HAP-1 (cell line): ENCODE results near the gene WDR41.
"Not testable (repeated sequence)": the region's sequence is repeated elsewhere in the genome, so short reads cannot be mapped to it uniquely, and the experiment has no call there.

Experiments
- DNase-seq, 2 experiments: peaks; one replicate each; pipeline ENCODE4 v3.0.0-alpha.2; 2016 to 2020; ENCODE audit warnings: low spot score in 2 of 2
- H3K27me3 ChIP-seq: fragments of 250-450 bp; sonication (Bioruptor Pico); 2 replicates; pipeline ENCODE4 v1.5.1; 2020; ENCODE audit warnings: low read depth, mild to moderate bottlenecking, moderate library complexity
- H3K36me3 ChIP-seq: fragments of 250-450 bp; sonication (Bioruptor Pico); replicated peaks from 2 replicates; pipeline ENCODE4 v1.5.1; 2020; ENCODE audit warnings: mild to moderate bottlenecking
- H3K4me1 ChIP-seq: fragments of 250-450 bp; sonication (Bioruptor Pico); 2 replicates; pipeline ENCODE4 v1.5.1; 2020; ENCODE audit warnings: mild to moderate bottlenecking
- H3K4me3 ChIP-seq: fragments of 250-450 bp; sonication (Bioruptor Pico); 2 replicates; pipeline ENCODE4 v1.5.1; 2020; ENCODE audit warnings: mild to moderate bottlenecking, moderate library complexity
- H3K9me3 ChIP-seq: fragments of 250-450 bp; sonication (Bioruptor Pico); 2 replicates; pipeline ENCODE4 v1.5.1; 2020; ENCODE audit warnings: mild to moderate bottlenecking, moderate library complexity
- in situ Hi-C: fragments of 300-500 bp; cut with MboI; formaldehyde crosslinking; loops from 3 replicates; pipeline ENCODE4 v1.14.3; 2020; ENCODE audit warnings: low sequenced_read_pairs, inconsistent platforms, mixed read lengths

Gene WDR41

DNA sequence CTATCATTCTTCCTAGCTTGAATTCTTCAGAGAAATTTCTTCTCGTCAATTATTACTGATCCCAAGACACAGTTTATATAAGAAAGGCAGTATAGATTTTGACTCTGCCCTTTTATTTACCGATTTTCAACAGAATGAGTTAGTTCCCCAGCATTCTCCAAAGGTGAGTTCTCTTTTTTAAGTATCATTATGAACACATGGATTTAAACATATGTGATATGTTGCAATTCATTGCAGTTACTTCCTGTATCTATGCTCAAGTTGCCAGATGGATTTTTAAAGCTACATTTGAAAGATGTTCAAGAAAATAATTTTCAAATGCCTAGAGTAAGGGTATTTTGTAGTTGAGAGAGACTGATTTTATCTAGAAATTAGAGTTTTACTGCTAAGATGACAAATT lies 8.4 kb downstream of the WDR41 start:
- H3K36me3 ChIP-seq: peaks cover 7% of the 10 kb centered on the region; the same call in 1 of the 2 replicates

DNA sequence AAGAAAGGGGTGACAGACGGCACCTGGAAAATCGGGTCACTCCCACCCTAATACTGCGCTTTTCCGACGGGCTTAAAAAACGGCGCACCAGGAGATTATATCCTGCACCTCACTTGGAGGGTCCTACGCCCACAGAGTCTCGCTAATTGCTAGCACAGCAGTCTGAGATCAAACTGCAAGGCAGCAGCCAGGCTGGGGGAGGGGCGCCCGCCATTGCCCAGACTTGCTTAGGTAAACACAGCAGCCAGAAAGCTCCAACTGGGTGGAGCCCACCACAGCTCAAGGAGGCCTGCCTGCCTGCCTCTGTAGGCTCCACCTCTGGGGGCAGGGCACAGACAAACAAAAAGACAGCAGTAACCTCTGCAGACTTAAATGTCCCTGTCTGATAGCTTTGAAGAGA lies 17.1 kb downstream of the WDR41 start:
- not testable (repeated sequence) for H3K36me3 ChIP-seq, H3K9me3 ChIP-seq, H3K4me3 ChIP-seq, H3K27me3 ChIP-seq, H3K4me1 ChIP-seq
- peak in 1 of 2 experiments; percentile 16 for DNase-seq
- in situ Hi-C loops: loop anchor here (25.0 kb wide), 1 partner anchor 338 kb away; no protein-coding TSS in a partner anchor

More for the DNA sequence above, 8.4 kb downstream of the WDR41 start:
- Histone ChIP-seq H3K4me3 (no peak overlapping the region), H3K4me1 (no peaks in the 10 kb centered on the region), H3K27me3 (no peaks in the 10 kb centered on the region), H3K9me3 (no peaks in the 10 kb centered on the region; the same call in 1 of the 2 replicates)
- no peak for DNase-seq
- in situ Hi-C loops: loop anchor here (25.0 kb wide), 1 partner anchor 346 kb away; no protein-coding TSS in a partner anchor

DNA sequence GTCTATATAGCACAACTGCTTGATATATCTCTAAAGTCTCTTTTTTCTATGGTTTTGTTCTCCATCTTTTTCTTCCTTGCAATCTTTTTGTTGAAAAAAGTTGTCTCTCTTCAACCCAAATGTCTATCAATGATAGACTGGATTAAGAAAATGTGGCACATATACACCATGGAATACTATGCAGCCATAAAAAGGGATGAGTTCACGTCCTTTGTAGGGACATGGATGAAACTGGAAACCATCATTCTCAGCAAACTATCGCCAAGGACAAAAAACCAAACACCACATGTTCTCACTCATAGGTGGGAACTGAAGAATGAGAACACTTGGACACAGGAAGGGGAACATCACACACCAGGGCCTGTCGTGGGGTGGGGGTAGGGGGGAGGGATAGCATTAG lies 23.2 kb downstream of the WDR41 start:
- H3K36me3 ChIP-seq, in situ Hi-C loops, H3K4me3 ChIP-seq, H3K9me3 ChIP-seq, DNase-seq, H3K27me3 ChIP-seq, H3K4me1 ChIP-seq: not testable (repeated sequence)

DNA sequence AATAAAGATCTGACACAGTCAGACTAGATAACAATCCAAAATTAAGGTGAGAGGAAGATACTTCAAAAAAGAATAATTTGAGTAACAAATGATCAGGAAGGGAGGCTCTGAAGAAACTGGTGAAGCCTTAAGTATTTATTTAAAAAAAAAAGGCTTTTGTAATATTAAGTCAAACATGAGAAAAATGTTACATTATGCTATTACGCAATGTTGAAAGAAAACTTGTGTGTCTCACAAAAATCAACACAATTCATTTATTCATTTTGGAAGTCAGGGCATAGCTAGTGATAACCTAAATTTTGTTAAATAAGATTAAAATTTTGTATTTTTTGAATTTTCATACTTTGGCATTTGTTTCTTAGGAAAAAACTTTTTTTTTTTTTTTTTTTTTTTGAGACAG lies 28.2 kb downstream of the WDR41 start:
- Histone ChIP-seq H3K27me3 (no peaks in the 10 kb centered on the region), H3K4me3 (no peak overlapping the region), H3K9me3 (no peaks in the 10 kb centered on the region), H3K4me1 (no peaks in the 10 kb centered on the region), H3K36me3 (no peaks in the 10 kb centered on the region)
- in situ Hi-C loops: no loop called here
- no peak for DNase-seq

DNA sequence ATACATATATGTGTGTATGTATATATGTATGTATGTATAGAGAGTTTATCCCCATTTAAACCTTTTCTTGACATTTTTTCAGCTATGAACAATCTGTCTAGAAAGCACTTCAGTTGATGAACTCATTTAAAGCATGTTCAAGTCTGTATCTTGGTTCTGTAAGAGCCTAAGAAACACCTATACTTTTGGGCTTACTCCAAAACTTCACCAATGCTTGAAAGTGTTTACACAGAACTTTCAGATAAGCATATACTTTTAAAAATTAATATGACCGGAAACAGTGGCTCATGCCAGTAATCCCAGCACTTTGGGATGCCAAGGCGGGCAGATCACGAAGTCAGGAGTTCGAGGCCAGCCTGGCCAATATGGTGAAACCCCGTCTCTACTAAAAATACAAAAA lies 30.8 kb downstream of the WDR41 start:
- Histone ChIP-seq H3K4me3 (no peak overlapping the region), H3K9me3 (no peaks in the 10 kb centered on the region), H3K36me3 (no peaks in the 10 kb centered on the region), H3K4me1 (no peaks in the 10 kb centered on the region), H3K27me3 (no peaks in the 10 kb centered on the region)
- DNase-seq: no peak
- in situ Hi-C loops: no loop called here

DNA sequence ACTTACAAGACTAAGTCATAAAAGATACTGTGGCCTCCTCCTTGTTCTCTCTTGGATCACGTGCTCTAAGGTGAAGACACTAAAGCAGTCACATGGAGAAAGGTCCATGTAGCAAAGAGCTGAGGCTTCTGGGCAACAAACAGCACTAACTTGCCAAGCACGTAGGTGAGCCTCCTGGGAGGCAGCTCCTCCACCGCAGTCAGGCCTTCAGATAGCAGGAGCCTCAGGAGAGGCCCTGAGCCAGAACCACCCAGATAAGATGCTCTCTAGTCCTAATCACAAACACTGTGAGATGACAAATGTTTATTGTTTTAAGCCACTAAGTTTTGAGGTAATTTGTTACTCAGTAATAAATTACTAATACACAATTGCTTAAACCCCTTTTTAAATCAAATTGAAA lies 38.0 kb downstream of the WDR41 start:
- Histone ChIP-seq H3K4me1 (no peaks in the 10 kb centered on the region), H3K36me3 (no peaks in the 10 kb centered on the region; the same call in none of the 2 replicates), H3K4me3 (no peak overlapping the region), H3K9me3 (no peaks in the 10 kb centered on the region), H3K27me3 (no peaks in the 10 kb centered on the region)
- DNase-seq: no peak
- in situ Hi-C loops: no loop called here

DNA sequence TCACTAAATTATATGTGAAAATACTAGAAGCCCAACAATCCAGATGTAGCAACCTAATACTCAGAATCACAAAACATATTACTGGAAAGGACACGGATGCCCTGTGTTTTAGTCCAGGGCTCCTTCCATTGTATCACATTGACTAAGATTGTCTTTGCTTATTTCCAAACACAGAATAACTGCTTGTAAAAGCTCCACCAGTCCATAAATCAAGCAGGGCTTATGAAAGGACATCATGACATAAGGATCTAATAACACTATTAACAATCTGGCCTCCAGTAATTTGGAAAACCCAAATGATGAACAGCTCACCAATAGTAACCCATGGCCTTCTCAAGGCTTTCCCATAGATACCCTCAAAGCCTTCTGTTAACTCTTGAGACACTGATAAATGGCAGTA lies 39.8 kb downstream of the WDR41 start:
- DNase-seq: no peak
- Histone ChIP-seq H3K27me3 (no peaks in the 10 kb centered on the region), H3K4me3 (no peak overlapping the region), H3K36me3 (peaks cover 11% of the 10 kb centered on the region), H3K4me1 (no peaks in the 10 kb centered on the region), H3K9me3 (no peaks in the 10 kb centered on the region)
- in situ Hi-C loops: no loop called here

DNA sequence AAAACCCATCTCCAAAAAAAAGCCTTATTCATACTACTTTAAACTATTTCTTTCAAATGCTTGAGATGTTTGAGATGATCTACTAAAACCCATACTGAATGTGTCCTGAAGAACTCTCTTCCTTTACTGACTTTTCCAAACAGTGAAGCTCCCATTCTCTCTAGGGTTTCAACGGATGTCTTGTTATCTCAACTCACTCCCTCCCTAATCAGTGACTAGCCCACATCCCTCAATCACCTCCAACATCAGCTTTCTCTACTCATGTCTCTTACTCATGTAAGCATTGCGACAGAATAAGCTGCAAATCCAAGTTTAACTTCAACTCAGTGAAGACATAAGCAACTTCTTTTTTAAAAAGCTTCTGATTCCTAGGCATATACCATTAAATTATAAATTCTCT lies 42.1 kb downstream of the WDR41 start:
- Histone ChIP-seq H3K4me1 (no peaks in the 10 kb centered on the region), H3K36me3 (peaks cover 15% of the 10 kb centered on the region), H3K4me3 (no peak overlapping the region), H3K9me3 (no peaks in the 10 kb centered on the region), H3K27me3 (no peaks in the 10 kb centered on the region)
- no peak for DNase-seq
- in situ Hi-C loops: no loop called here

DNA sequence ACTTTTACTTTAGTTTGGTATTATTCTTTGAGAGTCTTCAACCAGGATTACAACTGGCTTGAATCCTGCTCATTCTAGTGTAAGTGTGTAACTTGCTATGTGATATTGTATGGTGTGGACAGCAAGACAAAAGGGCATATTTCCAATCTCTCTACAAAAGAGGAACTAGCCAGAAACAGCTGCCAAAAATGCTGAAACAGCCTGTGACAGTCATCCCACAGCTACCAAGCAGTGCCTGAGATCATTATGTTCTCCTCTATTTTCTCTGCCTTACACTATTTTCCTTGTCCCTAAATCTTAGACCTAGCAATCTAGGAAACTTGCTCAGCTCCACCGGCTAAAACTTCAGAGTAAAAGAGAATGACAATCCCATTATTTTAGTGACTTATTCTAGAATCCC lies 42.8 kb downstream of the WDR41 start:
- Histone ChIP-seq H3K4me1 (no peaks in the 10 kb centered on the region), H3K27me3 (no peaks in the 10 kb centered on the region), H3K9me3 (no peaks in the 10 kb centered on the region), H3K36me3 (peaks cover 15% of the 10 kb centered on the region), H3K4me3 (no peak overlapping the region)
- in situ Hi-C loops: no loop called here
- DNase-seq: no peak

DNA sequence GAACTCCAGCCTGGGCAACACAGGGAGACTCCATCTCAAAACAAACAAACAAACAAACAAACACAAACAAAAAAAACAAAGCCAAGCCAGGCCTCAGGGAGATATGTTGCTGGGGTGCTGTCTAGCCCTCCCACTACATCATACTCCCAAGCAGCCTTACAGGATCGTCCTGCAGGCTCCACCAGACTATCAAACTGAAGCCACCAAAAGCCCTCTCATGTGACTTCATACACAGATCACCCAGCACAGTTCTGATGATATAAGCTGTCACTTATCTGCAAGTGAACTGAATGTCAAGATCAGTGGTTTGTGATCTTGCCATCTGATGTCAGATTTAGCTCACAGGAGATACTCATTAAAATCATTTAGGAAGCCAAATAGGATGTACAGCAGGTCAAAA lies 43.3 kb downstream of the WDR41 start:
- in situ Hi-C loops: no loop called here
- Histone ChIP-seq H3K4me1 (no peaks in the 10 kb centered on the region), H3K4me3 (no peak overlapping the region), H3K27me3 (no peaks in the 10 kb centered on the region), H3K36me3 (peaks cover 15% of the 10 kb centered on the region), H3K9me3 (no peaks in the 10 kb centered on the region)
- DNase-seq: no peak

DNA sequence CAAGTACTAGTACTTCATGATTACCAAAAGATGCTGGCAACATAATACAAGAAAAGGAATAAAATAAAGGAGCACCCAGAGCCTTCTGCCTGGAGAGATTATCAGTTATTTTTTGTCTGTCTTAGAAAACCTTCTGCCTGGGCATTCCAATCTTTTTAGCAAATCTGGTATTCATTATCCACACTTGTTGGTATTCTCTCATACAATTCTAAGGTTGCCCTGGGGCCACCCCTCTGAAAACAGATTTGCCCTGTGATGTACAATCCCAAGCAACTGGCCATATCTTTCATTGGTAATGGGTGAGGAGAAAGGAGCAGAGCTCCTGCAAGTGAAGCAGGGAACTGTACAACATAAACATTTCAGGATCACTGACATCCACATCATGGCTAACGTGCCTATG lies 47.8 kb downstream of the WDR41 start:
- H3K27me3 ChIP-seq: no peaks in the 10 kb centered on the region
- no peaks in the 10 kb centered on the region for H3K9me3 ChIP-seq
- in situ Hi-C loops: no loop called here
- 0 out of 2 replicates have a peak, but pooled peaks cover 3% of the 10 kb centered on the region for H3K4me1 ChIP-seq
- H3K36me3 ChIP-seq: peaks cover 15% of the 10 kb centered on the region
- H3K4me3 ChIP-seq: no peak overlapping the region
- DNase-seq: no peak

DNA sequence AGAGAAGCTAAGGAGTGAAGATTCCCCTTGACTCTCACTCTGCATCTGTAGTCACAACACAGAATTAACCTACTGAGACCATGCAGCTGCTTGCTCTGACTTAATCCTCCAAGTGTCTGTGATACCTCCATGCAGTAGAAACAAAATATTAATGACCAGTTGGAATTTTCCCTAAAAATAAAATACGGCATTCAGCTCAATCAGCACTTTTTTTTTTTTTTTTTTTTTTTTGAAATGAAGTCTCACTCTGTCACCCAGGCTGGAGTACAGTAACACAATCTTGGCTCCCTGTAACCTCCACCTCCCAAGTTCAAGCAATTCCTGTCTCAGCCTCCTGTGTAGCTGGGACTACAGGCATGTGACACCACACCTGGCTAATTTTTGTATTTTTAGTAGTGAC lies 48.4 kb downstream of the WDR41 start:
- Histone ChIP-seq H3K9me3 (no peaks in the 10 kb centered on the region), H3K36me3 (peaks cover 15% of the 10 kb centered on the region), H3K4me1 (0 out of 2 replicates have a peak, but pooled peaks cover 3% of the 10 kb centered on the region), H3K4me3 (no peak overlapping the region), H3K27me3 (no peaks in the 10 kb centered on the region)
- DNase-seq: no peak
- in situ Hi-C loops: no loop called here

DNA sequence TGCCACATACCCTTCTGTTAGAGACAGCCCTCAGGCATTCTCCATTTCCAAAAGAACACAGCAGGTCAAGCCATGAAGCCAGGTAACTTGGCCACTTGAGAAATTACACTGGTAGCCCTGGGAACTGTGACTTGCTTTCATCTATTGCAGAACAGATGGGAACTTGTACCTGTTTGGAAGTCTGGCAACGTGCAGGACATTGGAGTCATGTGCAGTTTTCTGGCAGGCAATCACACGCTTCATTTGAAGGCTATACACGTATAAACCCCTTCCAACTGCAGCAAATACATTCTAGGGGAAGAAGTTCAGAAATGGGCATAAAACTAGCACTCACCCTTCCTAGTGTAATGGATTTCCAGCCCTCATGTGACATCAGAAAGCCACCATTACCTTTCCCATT lies 54.0 kb downstream of the WDR41 start:
- Histone ChIP-seq H3K36me3 (no peaks in the 10 kb centered on the region), H3K27me3 (no peaks in the 10 kb centered on the region), H3K4me3 (no peak overlapping the region), H3K9me3 (no peaks in the 10 kb centered on the region), H3K4me1 (0 out of 2 replicates have a peak, but pooled peaks cover 3% of the 10 kb centered on the region)
- in situ Hi-C loops: no loop called here
- no peak for DNase-seq

DNA sequence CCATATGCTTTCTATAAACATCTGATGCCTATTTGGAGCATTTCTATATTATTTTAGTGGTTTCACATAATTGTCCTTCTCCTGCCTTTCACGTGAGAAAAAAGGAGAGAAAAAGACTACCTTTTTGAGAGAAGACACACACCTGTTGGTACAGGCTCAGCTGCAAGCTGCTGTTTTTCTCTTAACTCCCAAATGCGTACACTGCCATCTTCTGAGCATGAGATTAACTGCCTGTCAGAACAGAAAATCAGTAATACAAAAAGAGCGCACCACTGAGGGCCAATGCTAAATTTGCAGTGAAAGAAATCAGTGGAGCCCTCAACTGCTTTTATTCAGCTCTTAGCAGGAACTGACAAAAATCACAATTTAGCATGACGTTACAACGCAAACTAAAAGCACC lies 54.9 kb downstream of the WDR41 start:
- Histone ChIP-seq H3K4me1 (0 out of 2 replicates have a peak, but pooled peaks cover 3% of the 10 kb centered on the region), H3K36me3 (no peaks in the 10 kb centered on the region), H3K4me3 (no peak overlapping the region), H3K27me3 (no peaks in the 10 kb centered on the region), H3K9me3 (no peaks in the 10 kb centered on the region)
- in situ Hi-C loops: no loop called here
- DNase-seq: no peak

DNA sequence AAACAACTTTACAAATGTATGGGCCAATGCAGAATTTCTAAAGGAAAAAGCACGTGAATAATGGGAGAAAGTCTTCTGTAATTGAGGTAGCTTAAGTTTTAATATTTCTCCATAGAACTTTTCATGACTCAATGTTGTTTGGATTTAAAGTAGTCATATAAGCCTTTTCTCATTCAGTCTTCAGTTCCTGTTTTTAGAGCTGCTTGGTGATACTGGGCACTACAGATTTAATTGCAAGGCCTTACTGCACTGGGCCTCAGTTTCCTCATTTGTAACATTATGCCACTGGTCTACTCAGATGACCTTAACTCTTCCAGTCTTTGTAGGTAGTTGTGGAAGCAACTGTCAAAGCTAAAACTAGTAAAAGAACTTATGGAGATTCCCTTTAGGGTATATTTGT lies 60.4 kb downstream of the WDR41 start:
- in situ Hi-C loops: no loop called here
- no peaks in the 10 kb centered on the region for H3K4me1 ChIP-seq
- no peaks in the 10 kb centered on the region; the same call in 1 of the 2 replicates for H3K36me3 ChIP-seq
- DNase-seq: no peak
- H3K27me3 ChIP-seq: no peaks in the 10 kb centered on the region
- no peak overlapping the region for H3K4me3 ChIP-seq
- H3K9me3 ChIP-seq: no peaks in the 10 kb centered on the region
